ENCODE data around the gene SORCS2.

- no peak for TF ChIP-seq CTCF (IDR thresholded peaks at IDR 0.05)
- TF ChIP-seq EZH2 (IDR thresholded peaks at IDR 0.05), result no peak
- no peak for TF ChIP-seq EZH2phosphoT487 (IDR thresholded peaks at IDR 0.05)
These were observed 506.7 kb downstream of the SORCS2 start for GRCh38 chr4:7699031-7699430.

Data from neural progenitor cell (in vitro differentiated cells).